H1 (cell line): Measurements from ENCODE around the gene C14orf132.

ENCODE experiments used
- EZH2 ChIP-seq: fragments of 200-600 bp; sonication (generic); IDR thresholded peaks from 2 replicates; pipeline ENCODE4 v1.7.1; 2012; ENCODE audit warnings: low read depth, mild to moderate bottlenecking, moderate library complexity, low read length, inconsistent platforms; ENCODE audit not compliant: severe bottlenecking
- POLR2AphosphoS5 ChIP-seq: IDR thresholded peaks from 2 replicates; pipeline ENCODE4 v1.6.1; 2011; ENCODE audit warnings: low read depth, low read length
- TF ChIP-seq, protein P1 (sequence below), 3 experiments: IDR thresholded peaks; 1 replicate in 2 of 3; 2 replicates in 1 of 3; pipeline versions ENCODE4 v1.5.1 to v1.6.1; 2011; ENCODE audit warnings: low read length in 3 of 3, mild to moderate bottlenecking in 3 of 3, inconsistent platforms in 2 of 3, low read depth in 1 of 3, moderate library complexity in 1 of 3; ENCODE audit not compliant: insufficient read depth in 1 of 3; ENCODE audit errors: control extremely low read depth in 1 of 3

- TF ChIP-seq POLR2AphosphoS5 (no peak), EZH2 (no peak)
- TF ChIP-seq, protein P1, sequence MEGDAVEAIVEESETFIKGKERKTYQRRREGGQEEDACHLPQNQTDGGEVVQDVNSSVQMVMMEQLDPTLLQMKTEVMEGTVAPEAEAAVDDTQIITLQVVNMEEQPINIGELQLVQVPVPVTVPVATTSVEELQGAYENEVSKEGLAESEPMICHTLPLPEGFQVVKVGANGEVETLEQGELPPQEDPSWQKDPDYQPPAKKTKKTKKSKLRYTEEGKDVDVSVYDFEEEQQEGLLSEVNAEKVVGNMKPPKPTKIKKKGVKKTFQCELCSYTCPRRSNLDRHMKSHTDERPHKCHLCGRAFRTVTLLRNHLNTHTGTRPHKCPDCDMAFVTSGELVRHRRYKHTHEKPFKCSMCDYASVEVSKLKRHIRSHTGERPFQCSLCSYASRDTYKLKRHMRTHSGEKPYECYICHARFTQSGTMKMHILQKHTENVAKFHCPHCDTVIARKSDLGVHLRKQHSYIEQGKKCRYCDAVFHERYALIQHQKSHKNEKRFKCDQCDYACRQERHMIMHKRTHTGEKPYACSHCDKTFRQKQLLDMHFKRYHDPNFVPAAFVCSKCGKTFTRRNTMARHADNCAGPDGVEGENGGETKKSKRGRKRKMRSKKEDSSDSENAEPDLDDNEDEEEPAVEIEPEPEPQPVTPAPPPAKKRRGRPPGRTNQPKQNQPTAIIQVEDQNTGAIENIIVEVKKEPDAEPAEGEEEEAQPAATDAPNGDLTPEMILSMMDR (IDR thresholded peaks at IDR 0.05; ENCODE audit: control extremely low read depth in 1 of 3, insufficient read depth in 1 of 3, low read depth in 1 of 3, low read length in 3 of 3), result no peak
Observed at GRCh38 chr14:96086574-96087077, 47.5 kb downstream of the C14orf132 start.
